Measurements from ENCODE around the gene IL18RAP.

- TF ChIP-seq CTCF (IDR thresholded peaks at IDR 0.05) (no peak), EZH2 (IDR thresholded peaks at IDR 0.05) (no peak)
Measured at GRCh38 chr2:102433973-102434654, 11.2 kb downstream of the IL18RAP start.

Data from neural progenitor cell (in vitro differentiated cells).